Neutrophil (primary cell): Measurements from ENCODE around the gene CACTIN.

Experiments
- H3K27ac ChIP-seq: fragments of 200-600 bp; sonication (generic); 2 replicates; pipeline ENCODE4 v1.5.1; 2016; ENCODE audit warnings: mild to moderate bottlenecking, moderate library complexity
- H3K27me3 ChIP-seq: fragments of 200-600 bp; sonication (generic); 2 replicates; pipeline ENCODE4 v1.6.0; 2016; ENCODE audit warnings: mild to moderate bottlenecking
- H3K36me3 ChIP-seq: fragments of 200-600 bp; sonication (generic); 2 replicates; pipeline ENCODE4 v1.5.1; 2017
- H3K4me1 ChIP-seq, 2 experiments: fragments of 200-600 bp in 1 of 2; sonication (generic) in 1 of 2; 1 replicate in 1 of 2; 2 replicates in 1 of 2; pipeline versions ENCODE4 v1.5.1 to v1.6.1; 2013 to 2016; ENCODE audit warnings: low read depth in 1 of 2, low read length in 1 of 2, mild to moderate bottlenecking in 1 of 2, moderate library complexity in 1 of 2; ENCODE audit not compliant: control insufficient read depth in 1 of 2, insufficient read depth in 1 of 2
- H3K4me3 ChIP-seq, 2 experiments: fragments of 200-600 bp in 1 of 2; sonication (generic) in 1 of 2; 1 replicate in 1 of 2; 2 replicates in 1 of 2; pipeline ENCODE4 v1.5.1; 2013 to 2016; ENCODE audit warnings: low read depth in 1 of 2, low read length in 1 of 2, mild to moderate bottlenecking in 1 of 2, moderate library complexity in 1 of 2
- H3K9me3 ChIP-seq: fragments of 200-600 bp; sonication (generic); 2 replicates; pipeline ENCODE4 v1.5.1; 2016
- CTCF ChIP-seq: fragments of 200-600 bp; sonication (generic); IDR thresholded peaks from 2 replicates; pipeline ENCODE4 v1.5.1; 2016; ENCODE audit warnings: antibody characterized with exemption

Gene CACTIN

GRCh38 chr19:3617463-3617862 is 9.1 kb downstream of the CACTIN start:
- no peaks in the 10 kb centered on the region for H3K9me3 ChIP-seq
- H3K36me3 ChIP-seq: peaks cover 82% of the 10 kb centered on the region
- H3K4me3 ChIP-seq: no peak overlapping the region
- H3K27ac ChIP-seq: no peak overlapping the region
- H3K27me3 ChIP-seq: no peaks in the 10 kb centered on the region
- no peak for TF ChIP-seq CTCF
- no peaks in the 10 kb centered on the region for H3K4me1 ChIP-seq

DNA sequence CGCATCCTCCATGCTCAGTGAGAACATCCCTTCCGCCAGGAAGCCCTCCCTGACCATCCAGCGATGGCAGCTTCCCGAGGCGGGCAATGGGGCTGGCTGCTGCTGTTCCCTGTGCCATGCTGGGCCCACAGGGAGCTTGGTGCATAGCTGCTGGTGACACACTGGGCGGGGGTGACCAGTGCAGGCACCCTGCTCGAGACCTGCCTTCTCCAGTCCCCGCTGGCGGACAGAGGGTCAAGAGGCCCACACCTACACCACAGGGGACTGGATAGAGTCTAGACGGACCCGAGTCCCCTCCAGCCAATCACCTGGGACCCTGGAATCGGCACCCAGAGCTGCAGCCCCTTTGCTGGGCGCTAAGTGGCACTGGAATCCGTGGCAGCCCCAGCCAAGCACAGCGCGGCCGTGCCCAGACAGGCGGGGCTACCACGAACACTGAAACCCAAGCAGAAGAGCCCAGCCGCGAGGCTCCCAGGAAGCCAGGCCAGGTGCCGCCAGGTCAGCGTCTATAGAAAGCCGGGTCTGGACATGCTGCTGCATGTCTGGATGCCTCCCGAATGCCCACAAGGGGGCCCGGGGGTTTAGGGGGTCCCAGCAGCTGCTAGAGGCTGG is 11.0 kb downstream of the CACTIN start:
- Histone ChIP-seq H3K9me3 (no peaks in the 10 kb centered on the region), H3K36me3 (peaks cover 84% of the 10 kb centered on the region), H3K4me1 (no peaks in the 10 kb centered on the region), H3K27ac (no peak overlapping the region), H3K4me3 (no peak overlapping the region), H3K27me3 (no peaks in the 10 kb centered on the region)
- no peak for TF ChIP-seq CTCF

GRCh38 chr19:3614858-3615505 is 11.6 kb downstream of the CACTIN start:
- no peaks in the 10 kb centered on the region for H3K4me1 ChIP-seq
- no peaks in the 10 kb centered on the region for H3K27me3 ChIP-seq
- H3K36me3 ChIP-seq: peaks cover 84% of the 10 kb centered on the region
- TF ChIP-seq CTCF: no peak
- H3K4me3 ChIP-seq: no peak overlapping the region
- no peak overlapping the region for H3K27ac ChIP-seq
- H3K9me3 ChIP-seq: no peaks in the 10 kb centered on the region

DNA sequence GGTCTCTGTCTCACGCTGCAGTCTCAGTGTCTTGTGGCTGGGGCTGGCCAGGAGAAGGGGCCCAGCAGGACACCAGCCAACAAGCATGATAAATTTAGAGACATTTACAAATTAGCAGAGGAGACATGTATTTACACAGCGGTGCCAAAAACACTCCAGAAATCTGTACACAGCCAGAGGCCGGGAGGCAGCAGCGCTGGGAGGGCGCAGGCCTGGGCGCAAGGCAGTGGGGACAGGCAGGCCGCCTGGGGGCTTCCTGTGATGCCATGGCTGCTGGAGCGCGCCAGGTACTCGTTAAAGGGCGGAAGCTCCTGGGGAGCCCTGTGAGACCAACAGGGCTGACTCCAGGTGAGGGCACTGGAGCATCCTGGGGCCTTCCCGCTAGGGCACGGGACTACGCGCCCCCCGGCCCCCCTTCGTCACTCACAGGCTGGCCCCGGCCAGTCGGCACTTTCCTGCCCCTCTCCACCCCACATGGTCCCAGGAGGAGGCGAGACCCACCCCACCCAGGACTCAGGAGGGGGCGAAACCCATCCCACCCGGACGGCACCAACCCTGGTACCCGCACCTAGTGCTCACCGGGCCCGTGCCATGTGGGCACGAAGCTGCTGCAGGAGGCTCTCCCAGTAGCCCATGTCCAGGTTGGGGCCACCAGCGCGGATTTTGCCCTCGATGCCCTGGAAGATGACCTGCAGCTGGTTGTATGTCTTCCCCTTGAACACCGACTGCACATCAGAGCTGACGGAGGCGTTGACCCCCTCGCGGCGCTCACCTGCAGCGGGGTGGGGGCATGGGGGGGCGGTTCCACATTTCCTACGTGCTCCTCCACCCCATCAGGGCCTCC is 12.6 kb downstream of the CACTIN start:
- Histone ChIP-seq H3K9me3 (no peaks in the 10 kb centered on the region), H3K4me3 (no peak overlapping the region), H3K36me3 (peaks cover 77% of the 10 kb centered on the region), H3K4me1 (no peaks in the 10 kb centered on the region), H3K27me3 (peaks cover 4% of the 10 kb centered on the region), H3K27ac (no peak overlapping the region)
- TF ChIP-seq CTCF: no peak

- no peak overlapping the region for H3K4me3 ChIP-seq
- no peaks in the 10 kb centered on the region for H3K9me3 ChIP-seq
- no peaks in the 10 kb centered on the region for H3K4me1 ChIP-seq
- peaks cover 72% of the 10 kb centered on the region for H3K36me3 ChIP-seq
- peaks cover 14% of the 10 kb centered on the region for H3K27me3 ChIP-seq
- no peak for TF ChIP-seq CTCF
- no peak overlapping the region for H3K27ac ChIP-seq
These were observed 13.5 kb downstream of the CACTIN start for GRCh38 chr19:3612901-3613741.
